Endothelial cell of umbilical vein (primary cell): ENCODE results near the gene PLEKHA7.

ENCODE experiments used
- FOS ChIP-seq: IDR thresholded peaks from 2 replicates; pipeline ENCODE4 v1.6.1; 2011; ENCODE audit warnings: mild to moderate bottlenecking, low read length, moderate library complexity, borderline replicate concordance; ENCODE audit not compliant: insufficient read depth
- JUN ChIP-seq: IDR thresholded peaks from 2 replicates; pipeline ENCODE4 v1.6.1; 2011; ENCODE audit warnings: borderline replicate concordance, low read depth; ENCODE audit not compliant: insufficient read length, insufficient read depth
- MYC ChIP-seq: IDR thresholded peaks from one replicate; pipeline ENCODE4 v1.6.1; 2011; ENCODE audit warnings: mild to moderate bottlenecking, low read depth, low read length
- POLR2AphosphoS5 ChIP-seq: IDR thresholded peaks from 2 replicates; pipeline ENCODE4 v1.6.1; 2012; ENCODE audit warnings: low read depth, mild to moderate bottlenecking, control low read depth, low read length, moderate library complexity; ENCODE audit not compliant: insufficient read depth
- TF ChIP-seq, protein P1 (sequence below), 2 donors: IDR thresholded peaks; 1 replicate in 1 of 2; 2 replicates in 1 of 2; pipeline ENCODE4 v1.5.1; 2011; ENCODE audit warnings: low read length in 2 of 2, mild to moderate bottlenecking in 2 of 2, moderate library complexity in 2 of 2, control low read depth in 1 of 2, inconsistent platforms in 1 of 2, low read depth in 1 of 2; ENCODE audit not compliant: insufficient read depth in 1 of 2; ENCODE audit errors: extremely low read depth in 1 of 2
- TF ChIP-seq, protein P2 (sequence below): IDR thresholded peaks from 2 replicates; pipeline ENCODE4 v1.6.1; 2011; ENCODE audit not compliant: insufficient read depth, insufficient read length

DNA sequence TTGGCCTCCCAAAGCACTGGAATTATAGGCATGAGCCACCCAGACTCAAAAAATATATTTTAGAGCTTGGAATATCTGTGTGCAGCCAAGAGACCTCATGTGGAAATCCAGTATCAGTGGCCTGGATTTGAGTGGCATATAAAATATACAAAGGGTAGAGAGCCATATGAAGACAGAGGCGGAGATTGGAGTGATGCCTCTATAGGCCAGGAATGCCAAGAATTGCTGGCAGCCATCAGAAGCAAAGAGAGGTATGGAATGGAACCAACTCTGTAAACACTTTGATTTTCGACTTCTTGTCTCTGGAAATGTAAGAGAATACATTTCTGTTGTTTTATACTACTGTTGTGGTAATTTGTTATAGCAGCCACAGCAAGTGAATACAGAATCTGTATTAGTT, 123.0 kb downstream of the PLEKHA7 start:
- TF ChIP-seq MYC (no peak), JUN (no peak), FOS (no peak), POLR2AphosphoS5 (no peak)
- TF ChIP-seq, protein P1, sequence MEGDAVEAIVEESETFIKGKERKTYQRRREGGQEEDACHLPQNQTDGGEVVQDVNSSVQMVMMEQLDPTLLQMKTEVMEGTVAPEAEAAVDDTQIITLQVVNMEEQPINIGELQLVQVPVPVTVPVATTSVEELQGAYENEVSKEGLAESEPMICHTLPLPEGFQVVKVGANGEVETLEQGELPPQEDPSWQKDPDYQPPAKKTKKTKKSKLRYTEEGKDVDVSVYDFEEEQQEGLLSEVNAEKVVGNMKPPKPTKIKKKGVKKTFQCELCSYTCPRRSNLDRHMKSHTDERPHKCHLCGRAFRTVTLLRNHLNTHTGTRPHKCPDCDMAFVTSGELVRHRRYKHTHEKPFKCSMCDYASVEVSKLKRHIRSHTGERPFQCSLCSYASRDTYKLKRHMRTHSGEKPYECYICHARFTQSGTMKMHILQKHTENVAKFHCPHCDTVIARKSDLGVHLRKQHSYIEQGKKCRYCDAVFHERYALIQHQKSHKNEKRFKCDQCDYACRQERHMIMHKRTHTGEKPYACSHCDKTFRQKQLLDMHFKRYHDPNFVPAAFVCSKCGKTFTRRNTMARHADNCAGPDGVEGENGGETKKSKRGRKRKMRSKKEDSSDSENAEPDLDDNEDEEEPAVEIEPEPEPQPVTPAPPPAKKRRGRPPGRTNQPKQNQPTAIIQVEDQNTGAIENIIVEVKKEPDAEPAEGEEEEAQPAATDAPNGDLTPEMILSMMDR (IDR thresholded peaks at IDR 0.05; ENCODE audit: extremely low read depth in 1 of 2, insufficient read depth in 1 of 2, low read depth in 1 of 2, low read length in 2 of 2) = no peak
- TF ChIP-seq, protein P2, sequence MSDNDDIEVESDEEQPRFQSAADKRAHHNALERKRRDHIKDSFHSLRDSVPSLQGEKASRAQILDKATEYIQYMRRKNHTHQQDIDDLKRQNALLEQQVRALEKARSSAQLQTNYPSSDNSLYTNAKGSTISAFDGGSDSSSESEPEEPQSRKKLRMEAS = no peak
